ENCODE data around the gene SMIM15.

DNA sequence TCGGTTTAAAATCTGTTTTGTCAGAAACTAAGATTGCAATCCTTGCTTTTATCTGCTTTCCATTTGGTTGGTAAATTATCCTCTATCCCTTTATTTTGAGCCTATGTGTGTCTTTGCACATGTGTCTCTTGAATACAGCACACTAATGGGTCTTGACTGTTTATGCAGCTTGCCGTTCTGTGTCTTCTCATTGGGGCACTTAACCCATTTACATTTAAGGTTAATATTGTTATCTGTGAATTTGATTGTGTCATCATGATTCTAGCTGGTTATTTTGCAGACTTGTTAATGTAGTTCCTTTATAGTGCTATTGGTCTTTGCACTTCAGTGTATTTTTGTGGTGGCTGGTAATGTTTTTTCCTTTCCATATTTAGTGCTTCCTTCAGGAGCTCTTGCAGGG is 36.3 kb upstream of the SMIM15 start:
- TF ChIP-seq, protein P1, sequence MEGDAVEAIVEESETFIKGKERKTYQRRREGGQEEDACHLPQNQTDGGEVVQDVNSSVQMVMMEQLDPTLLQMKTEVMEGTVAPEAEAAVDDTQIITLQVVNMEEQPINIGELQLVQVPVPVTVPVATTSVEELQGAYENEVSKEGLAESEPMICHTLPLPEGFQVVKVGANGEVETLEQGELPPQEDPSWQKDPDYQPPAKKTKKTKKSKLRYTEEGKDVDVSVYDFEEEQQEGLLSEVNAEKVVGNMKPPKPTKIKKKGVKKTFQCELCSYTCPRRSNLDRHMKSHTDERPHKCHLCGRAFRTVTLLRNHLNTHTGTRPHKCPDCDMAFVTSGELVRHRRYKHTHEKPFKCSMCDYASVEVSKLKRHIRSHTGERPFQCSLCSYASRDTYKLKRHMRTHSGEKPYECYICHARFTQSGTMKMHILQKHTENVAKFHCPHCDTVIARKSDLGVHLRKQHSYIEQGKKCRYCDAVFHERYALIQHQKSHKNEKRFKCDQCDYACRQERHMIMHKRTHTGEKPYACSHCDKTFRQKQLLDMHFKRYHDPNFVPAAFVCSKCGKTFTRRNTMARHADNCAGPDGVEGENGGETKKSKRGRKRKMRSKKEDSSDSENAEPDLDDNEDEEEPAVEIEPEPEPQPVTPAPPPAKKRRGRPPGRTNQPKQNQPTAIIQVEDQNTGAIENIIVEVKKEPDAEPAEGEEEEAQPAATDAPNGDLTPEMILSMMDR (IDR thresholded peaks at IDR 0.05) = no peak
- TF ChIP-seq EZH2 (IDR thresholded peaks at IDR 0.05; ENCODE audit: borderline replicate concordance, insufficient read depth, low read depth, low read length, poor library complexity, severe bottlenecking) = no peak

Data from B cell (primary cell).